H9 (cell line): Measurements from ENCODE around the gene SPINT2. TPM values are rescaled to one million over a fixed set of nuclear protein-coding genes. Genes with fewer than 3 reads are reported as not detected.

Experiments used
- DNase-seq: peaks from one replicate; pipeline ENCODE4 v3.0.0-alpha.2; 2017
- H2AFZ ChIP-seq: one replicate; pipeline ENCODE4 v1.6.1; 2013; ENCODE audit warnings: mild to moderate bottlenecking, low read length, control low read depth, moderate library complexity
- H2AK5ac ChIP-seq: 2 replicates; pipeline ENCODE4 v1.6.1; 2013; ENCODE audit warnings: low read length, control low read depth, mixed read lengths; ENCODE audit not compliant: insufficient read length
- H2BK120ac ChIP-seq: one replicate; pipeline ENCODE4 v1.6.1; 2013; ENCODE audit warnings: low read depth, mild to moderate bottlenecking, low read length, control low read depth, inconsistent platforms; ENCODE audit not compliant: poor library complexity, severe bottlenecking
- H2BK12ac ChIP-seq: 2 replicates; pipeline ENCODE4 v1.6.1; 2013; ENCODE audit warnings: low read length, control low read depth, mixed read lengths, low read depth; ENCODE audit not compliant: insufficient read length
- H2BK15ac ChIP-seq: 2 replicates; pipeline ENCODE4 v1.6.1; 2013; ENCODE audit warnings: low read depth, low read length, control low read depth
- H2BK20ac ChIP-seq: one replicate; pipeline ENCODE4 v1.6.1; 2013; ENCODE audit warnings: low read depth, mild to moderate bottlenecking, low read length, control low read depth, inconsistent platforms; ENCODE audit not compliant: poor library complexity, severe bottlenecking
- H2BK5ac ChIP-seq: 2 replicates; pipeline ENCODE4 v1.6.1; 2013; ENCODE audit warnings: low read length, control low read depth, mixed read lengths; ENCODE audit not compliant: insufficient read length
- H3K14ac ChIP-seq: 2 replicates; pipeline ENCODE4 v1.6.1; 2013; ENCODE audit warnings: low read length, control low read depth; ENCODE audit not compliant: insufficient read depth
- H3K18ac ChIP-seq: 2 replicates; pipeline ENCODE4 v1.6.1; 2013; ENCODE audit warnings: low read depth, mild to moderate bottlenecking, mixed read lengths, low read length, control low read depth; ENCODE audit not compliant: insufficient read length
- H3K23ac ChIP-seq: 2 replicates; pipeline ENCODE4 v1.6.1; 2013; ENCODE audit warnings: low read length, control low read depth, mixed read lengths, low read depth; ENCODE audit not compliant: insufficient read length
- H3K23me2 ChIP-seq: 2 replicates; pipeline ENCODE4 v1.6.1; 2013; ENCODE audit warnings: low read depth, mild to moderate bottlenecking, mixed read lengths, low read length, control low read depth; ENCODE audit not compliant: insufficient read length, poor library complexity, severe bottlenecking
- H3K27ac ChIP-seq: 2 replicates; pipeline ENCODE4 v1.5.1; 2013; ENCODE audit warnings: low read length, control low read depth, mixed read lengths, low read depth; ENCODE audit not compliant: insufficient read length
- H3K27me3 ChIP-seq: 2 replicates; pipeline ENCODE4 v1.6.1; 2013; ENCODE audit warnings: low read length, control low read depth, inconsistent platforms; ENCODE audit not compliant: insufficient read depth
- H3K4ac ChIP-seq: 2 replicates; pipeline ENCODE4 v1.6.1; 2013; ENCODE audit warnings: low read depth, mild to moderate bottlenecking, control low read depth, inconsistent platforms, low read length, moderate library complexity
- H3K4me1 ChIP-seq: 2 replicates; pipeline ENCODE4 v1.6.1; 2013; ENCODE audit warnings: low read length, control low read depth, inconsistent platforms; ENCODE audit not compliant: insufficient read depth
- H3K4me2 ChIP-seq: 2 replicates; pipeline ENCODE4 v1.6.1; 2013; ENCODE audit warnings: low read length, control low read depth, mixed read lengths; ENCODE audit not compliant: insufficient read length, insufficient read depth
- H3K56ac ChIP-seq: 2 replicates; pipeline ENCODE4 v1.6.1; 2013; ENCODE audit warnings: low read depth, mild to moderate bottlenecking, mixed read lengths, low read length, control low read depth; ENCODE audit not compliant: insufficient read length
- H3K79me1 ChIP-seq: 2 replicates; pipeline ENCODE4 v1.6.1; 2013; ENCODE audit warnings: low read depth, mild to moderate bottlenecking, moderate library complexity, low read length, control low read depth, inconsistent platforms; ENCODE audit not compliant: insufficient read depth, poor library complexity, severe bottlenecking
- H3K79me2 ChIP-seq: 2 replicates; pipeline ENCODE4 v1.6.1; 2013; ENCODE audit warnings: low read length, control low read depth, inconsistent platforms; ENCODE audit not compliant: insufficient read depth
- H3K9ac ChIP-seq: 2 replicates; pipeline ENCODE4 v1.6.1; 2013; ENCODE audit warnings: low read length, control low read depth, mixed read lengths; ENCODE audit not compliant: insufficient read length; ENCODE audit errors: extremely low read depth
- H3K9me3 ChIP-seq: one replicate; pipeline ENCODE4 v1.6.1; 2013; ENCODE audit warnings: low read depth, low read length, inconsistent platforms; ENCODE audit not compliant: control insufficient read depth
- H3T11ph ChIP-seq: one replicate; pipeline ENCODE4 v1.6.1; 2013; ENCODE audit warnings: mild to moderate bottlenecking, low read length, control low read depth, inconsistent platforms
- H4K20me1 ChIP-seq: one replicate; pipeline ENCODE4 v1.6.1; 2013; ENCODE audit not compliant: control insufficient read depth, insufficient read length, insufficient read depth
- H4K5ac ChIP-seq: 2 replicates; pipeline ENCODE4 v1.6.1; 2013; ENCODE audit warnings: low read depth, mild to moderate bottlenecking, mixed read lengths, low read length, control low read depth; ENCODE audit not compliant: insufficient read length
- H4K8ac ChIP-seq: replicated peaks from 2 replicates; pipeline ENCODE4 v1.6.1; 2013; ENCODE audit warnings: low read length, control low read depth, mixed read lengths, low read depth; ENCODE audit not compliant: insufficient read length
- H4K91ac ChIP-seq: 2 replicates; pipeline ENCODE4 v1.6.1; 2013; ENCODE audit warnings: low read depth, mild to moderate bottlenecking, moderate library complexity, mixed read lengths, low read length, control low read depth; ENCODE audit not compliant: insufficient read length
- H3K27ac Mint-ChIP-seq, 3 experiments: 2 replicates in 2 of 3; 3 replicates in 1 of 3; pipeline ENCODE4 v1.8.0; 2020 to 2021; ENCODE audit warnings: mixed read lengths in 3 of 3, mild to moderate bottlenecking in 1 of 3, moderate library complexity in 1 of 3
- H3K27me3 Mint-ChIP-seq: 2 replicates; pipeline ENCODE4 v1.8.0; 2021; ENCODE audit warnings: low read depth, mild to moderate bottlenecking, moderate library complexity, mixed read lengths
- H3K36me3 Mint-ChIP-seq, 3 experiments: 2 replicates in 2 of 3; 3 replicates in 1 of 3; pipeline ENCODE4 v1.8.0; 2020 to 2021; ENCODE audit warnings: low read depth in 3 of 3, mixed read lengths in 3 of 3; ENCODE audit not compliant: insufficient read depth in 1 of 3
- H3K4me1 Mint-ChIP-seq, 2 experiments: 2 replicates each; pipeline ENCODE4 v1.8.0; 2020; ENCODE audit warnings: mixed read lengths in 2 of 2
- H3K4me3 Mint-ChIP-seq, 2 experiments: 2 replicates in 1 of 2; 3 replicates in 1 of 2; pipeline ENCODE4 v1.8.0; 2020 to 2021; ENCODE audit warnings: mild to moderate bottlenecking in 2 of 2, mixed read lengths in 2 of 2, moderate library complexity in 1 of 2
- H3K9me3 Mint-ChIP-seq, 2 experiments: 2 replicates in 1 of 2; 3 replicates in 1 of 2; pipeline ENCODE4 v1.8.0; 2020; ENCODE audit warnings: mild to moderate bottlenecking in 2 of 2, mixed read lengths in 2 of 2, moderate library complexity in 1 of 2
- WGBS: extraction: QIAGEN DNeasy Blood & Tissue Kit; methylation state at CpG from one replicate; pipeline ENCODE4 v1.1.7; 2013; ENCODE audit warnings: missing lambda C conversion rate, low lambda C conversion rate, mixed read lengths; ENCODE audit not compliant: insufficient read length; ENCODE audit errors: extremely low coverage; 5-methylcytosine and 5-hydroxymethylcytosine counted together
- total RNA-seq: library from RNA; stranded (reverse); gene quantifications from 2 replicates; pipeline ENCODE4 v1.2.1, GENCODE V29; 2021
- TF ChIP-seq, protein P1 (sequence below): fragments of 200-600 bp; sonication (generic); conservative IDR thresholded peaks from 3 replicates; pipeline ENCODE4 v1.8.0; 2021; ENCODE audit warnings: antibody characterized with exemption, mild to moderate bottlenecking

The SPINT2 gene
- total RNA-seq, 1 experiment from 2014 or later: 283 TPM

DNA sequence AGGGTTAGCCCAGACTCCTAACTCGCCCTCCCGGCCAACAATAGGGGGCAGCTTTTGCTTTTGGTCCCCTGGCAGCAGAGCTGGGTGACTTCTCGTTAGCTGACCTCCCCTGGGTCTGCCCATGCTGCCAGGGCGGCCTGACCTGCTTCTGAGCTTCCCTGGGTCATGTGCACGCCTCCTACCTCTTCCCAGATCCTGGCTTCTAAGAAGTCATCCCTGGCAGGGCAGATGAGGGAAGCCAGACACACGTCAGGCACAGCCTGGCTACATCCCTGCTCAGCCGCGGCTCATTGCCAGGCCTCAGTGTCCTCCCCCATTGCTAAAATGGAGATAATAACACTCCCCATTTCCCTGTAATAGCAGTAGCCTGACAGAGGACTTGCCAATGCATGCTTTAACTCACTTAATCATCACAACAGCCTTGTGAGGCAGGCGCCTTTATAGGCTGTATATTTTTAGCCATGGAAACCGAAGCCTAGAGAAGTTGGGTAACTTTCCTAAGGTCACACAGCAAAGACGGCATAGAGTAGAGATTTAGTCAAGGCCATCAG is 57.3 kb downstream of the SPINT2 start:
- Mint-ChIP-seq H3K9me3 (no peaks in the 10 kb centered on the region; a peak in 1 of 5 replicates), H3K36me3 (peaks cover 2 to 8% (median 2%) of the 10 kb centered on the region in 3 experiments; a peak in 2 of 7 replicates), H3K27me3 (peaks cover 46% of the 10 kb centered on the region), H3K4me1 (peaks cover 11 to 23% of the 10 kb centered on the region in 2 experiments), H3K4me3 (peak overlapping the region in 1 of 2 experiments; percentile 43; a peak in 2 of 5 replicates), H3K27ac (no peak overlapping the region)
- H3K23me2 ChIP-seq: peaks cover 12% of the 10 kb centered on the region
- H3K14ac ChIP-seq: no peak overlapping the region
- peaks cover 9% of the 10 kb centered on the region; the same call in 1 of the 2 replicates for H3K27me3 ChIP-seq
- H3K79me1 ChIP-seq: no peaks in the 10 kb centered on the region
- TF ChIP-seq, protein P1, sequence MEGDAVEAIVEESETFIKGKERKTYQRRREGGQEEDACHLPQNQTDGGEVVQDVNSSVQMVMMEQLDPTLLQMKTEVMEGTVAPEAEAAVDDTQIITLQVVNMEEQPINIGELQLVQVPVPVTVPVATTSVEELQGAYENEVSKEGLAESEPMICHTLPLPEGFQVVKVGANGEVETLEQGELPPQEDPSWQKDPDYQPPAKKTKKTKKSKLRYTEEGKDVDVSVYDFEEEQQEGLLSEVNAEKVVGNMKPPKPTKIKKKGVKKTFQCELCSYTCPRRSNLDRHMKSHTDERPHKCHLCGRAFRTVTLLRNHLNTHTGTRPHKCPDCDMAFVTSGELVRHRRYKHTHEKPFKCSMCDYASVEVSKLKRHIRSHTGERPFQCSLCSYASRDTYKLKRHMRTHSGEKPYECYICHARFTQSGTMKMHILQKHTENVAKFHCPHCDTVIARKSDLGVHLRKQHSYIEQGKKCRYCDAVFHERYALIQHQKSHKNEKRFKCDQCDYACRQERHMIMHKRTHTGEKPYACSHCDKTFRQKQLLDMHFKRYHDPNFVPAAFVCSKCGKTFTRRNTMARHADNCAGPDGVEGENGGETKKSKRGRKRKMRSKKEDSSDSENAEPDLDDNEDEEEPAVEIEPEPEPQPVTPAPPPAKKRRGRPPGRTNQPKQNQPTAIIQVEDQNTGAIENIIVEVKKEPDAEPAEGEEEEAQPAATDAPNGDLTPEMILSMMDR: no peak
- H4K5ac ChIP-seq: no peak overlapping the region
- no peak overlapping the region for H2AK5ac ChIP-seq
- no peak overlapping the region for H4K8ac ChIP-seq
- H2BK12ac ChIP-seq: no peak overlapping the region
- H3K18ac ChIP-seq: no peak overlapping the region
- no peak overlapping the region for H2BK15ac ChIP-seq
- no peaks in the 10 kb centered on the region for H3K4me1 ChIP-seq
- no peak overlapping the region for H2BK120ac ChIP-seq
- WGBS: no CpG with 5 or more reads among the region's 11 CpGs
- H3K9ac ChIP-seq: no peak overlapping the region
- no peaks in the 10 kb centered on the region for H3K9me3 ChIP-seq
- no peak overlapping the region for H2BK5ac ChIP-seq
- no peak overlapping the region for H3K4ac ChIP-seq
- no peaks in the 10 kb centered on the region for H3K79me2 ChIP-seq
- no peak overlapping the region for H4K91ac ChIP-seq
- H3K56ac ChIP-seq: no peak overlapping the region
- no peak overlapping the region for H2AFZ ChIP-seq
- H4K20me1 ChIP-seq: no peaks in the 10 kb centered on the region
- H3K4me2 ChIP-seq: no peak overlapping the region
- no peak overlapping the region for H3T11ph ChIP-seq
- H3K23ac ChIP-seq: no peak overlapping the region
- H3K27ac ChIP-seq: no peak overlapping the region
- no peak for DNase-seq
- H2BK20ac ChIP-seq: no peak overlapping the region
